Amygdala (tissue), 56 donors: ENCODE results near the gene ELF3.
A peak's percentile ranks its signal among the peaks of the same experiment; 100 is the strongest.
"Not testable (repeated sequence)": the region's sequence is repeated elsewhere in the genome, so short reads cannot be mapped to it uniquely, and the experiment has no call there.

Source experiments
- DNase-seq, 56 donors: peaks; one replicate each; lab custom pipeline; 2025; lab: John Stamatoyannopoulos, UW

The ELF3 gene

DNA sequence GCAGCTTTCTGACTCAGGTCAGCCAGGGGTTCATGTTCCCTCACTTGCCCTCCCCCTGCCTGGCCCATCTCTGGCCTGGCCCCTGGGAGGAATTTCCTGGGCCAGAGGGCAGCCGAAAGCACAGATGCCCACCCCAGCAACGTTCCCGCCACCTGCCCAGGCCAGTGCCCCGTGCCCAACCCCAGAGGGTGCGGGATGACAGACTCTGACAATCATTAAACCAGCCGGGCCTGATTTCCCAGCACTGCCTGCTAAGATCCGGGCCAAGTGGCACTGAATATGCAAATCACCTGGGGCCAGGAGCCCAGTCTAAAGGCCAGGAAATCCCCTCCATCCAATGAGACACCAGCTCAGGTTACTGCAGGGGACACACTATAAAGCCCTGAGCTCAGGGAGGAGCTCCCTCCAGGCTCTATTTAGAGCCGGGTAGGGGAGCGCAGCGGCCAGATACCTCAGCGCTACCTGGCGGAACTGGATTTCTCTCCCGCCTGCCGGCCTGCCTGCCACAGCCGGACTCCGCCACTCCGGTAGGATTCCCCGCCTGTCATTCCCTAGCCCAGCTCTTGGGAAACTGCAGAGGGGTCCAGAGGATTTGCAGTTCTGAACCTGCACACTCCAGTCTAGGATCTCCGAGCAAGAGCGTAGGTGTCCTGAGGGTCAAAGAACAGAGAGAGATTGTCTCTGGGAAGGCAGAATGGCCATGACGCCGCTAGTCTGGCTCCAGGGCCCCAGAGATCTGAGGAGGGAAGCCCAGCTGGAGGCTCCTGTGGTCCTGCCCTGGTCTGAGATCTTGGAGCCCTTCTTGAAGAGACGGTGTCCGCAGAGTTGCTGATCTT, at the start of gene ELF3:
ELF3 (plus strand) TSS at position 408 of the 836 bp plus-strand sequence. CDS start 550 bp downstream, outside the sequence.
- no peak for DNase-seq

DNA sequence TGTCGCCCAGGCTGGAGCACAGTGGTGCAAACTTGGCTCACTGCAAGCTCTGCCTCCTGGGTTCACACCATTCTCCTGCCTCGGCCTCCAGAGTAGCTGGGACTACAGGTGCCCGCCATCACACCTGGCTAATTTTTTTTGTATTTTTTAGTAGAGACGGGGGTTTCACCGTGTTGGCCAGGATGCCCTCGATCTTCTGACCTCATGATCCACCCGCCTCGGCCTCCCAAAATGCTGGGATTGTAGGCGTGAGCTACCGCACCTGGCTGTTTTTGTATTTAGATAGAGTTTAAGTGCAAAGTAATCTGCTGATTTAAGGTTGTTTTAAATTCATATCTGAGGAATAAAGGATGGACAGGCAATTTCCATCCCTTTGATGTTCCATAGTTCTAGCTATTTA, 48.0 kb upstream of the ELF3 start:
- DNase-seq, result not testable (repeated sequence)

DNA sequence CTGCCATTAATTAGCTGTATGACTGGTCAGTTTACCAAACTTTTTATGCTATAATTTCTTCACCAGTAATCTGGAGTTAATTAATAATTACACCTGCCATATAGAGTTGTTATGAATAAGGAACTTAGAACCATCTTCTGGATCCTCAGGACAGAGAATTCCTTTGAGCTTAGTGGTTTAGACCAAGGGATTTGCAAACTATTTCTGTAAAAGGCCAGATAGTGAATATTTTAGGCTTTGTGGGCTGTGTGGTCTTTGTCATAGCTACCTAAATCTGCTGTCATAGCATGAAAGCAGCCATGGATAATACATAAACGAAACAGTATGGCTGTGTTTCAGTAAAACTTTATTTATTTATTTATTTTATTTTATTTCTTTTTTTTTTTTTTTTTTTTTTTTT, 46.1 kb upstream of the ELF3 start:
- no peak for DNase-seq

DNA sequence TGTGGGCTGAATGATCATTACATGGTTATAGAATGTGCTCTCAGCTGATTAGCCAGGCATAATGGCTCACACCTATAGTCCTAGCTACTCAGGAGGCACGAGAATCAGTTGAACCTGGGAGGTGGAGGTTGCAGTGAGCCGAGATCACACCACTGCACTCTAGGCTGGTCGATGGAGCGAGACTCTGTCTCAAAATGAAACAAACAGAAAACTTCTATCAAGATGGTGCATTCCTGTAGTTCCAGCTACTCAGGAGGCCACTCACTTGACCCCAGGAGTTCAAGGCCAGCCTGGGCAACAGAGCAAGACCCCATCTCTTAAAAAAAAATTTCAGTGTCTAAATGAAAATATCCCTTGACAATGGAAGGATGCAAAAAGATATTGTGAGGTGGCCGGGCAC, 44.2 kb upstream of the ELF3 start:
- no peak for DNase-seq

DNA sequence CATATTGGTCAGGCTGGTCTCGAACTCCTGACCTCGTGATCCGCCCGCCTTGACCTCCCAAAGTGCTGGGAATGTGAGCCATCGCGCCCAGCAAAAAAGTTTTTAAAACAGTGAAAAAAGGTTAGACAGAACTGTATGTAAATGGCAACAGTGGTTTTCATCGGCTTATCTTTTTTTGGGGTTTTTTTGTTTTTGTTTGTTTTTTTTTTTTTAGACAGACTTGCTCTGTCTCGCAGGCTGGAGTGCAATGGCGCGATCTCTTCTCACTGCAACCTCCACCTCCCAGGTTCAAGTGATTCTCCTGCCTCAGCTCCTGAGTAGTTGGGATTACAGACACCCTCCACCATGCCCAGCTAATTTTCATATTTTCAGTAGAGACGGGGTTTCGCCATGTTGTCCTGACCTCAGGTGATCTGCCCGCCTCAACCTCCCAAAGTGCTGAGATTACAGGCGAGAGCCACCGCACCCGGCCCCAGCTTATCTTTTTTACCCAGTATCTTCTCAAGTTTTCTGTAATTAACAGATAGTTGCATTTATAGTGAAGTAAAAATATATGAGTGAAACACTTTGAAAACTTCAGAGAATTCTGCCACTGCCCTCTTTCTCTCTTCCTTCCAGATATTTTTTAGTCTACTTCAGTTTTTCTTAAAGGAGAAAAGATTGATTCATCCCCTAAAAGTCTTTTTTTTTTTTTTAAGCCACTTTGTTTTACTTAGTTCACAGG, 42.0 kb upstream of the ELF3 start:
- no peak for DNase-seq

DNA sequence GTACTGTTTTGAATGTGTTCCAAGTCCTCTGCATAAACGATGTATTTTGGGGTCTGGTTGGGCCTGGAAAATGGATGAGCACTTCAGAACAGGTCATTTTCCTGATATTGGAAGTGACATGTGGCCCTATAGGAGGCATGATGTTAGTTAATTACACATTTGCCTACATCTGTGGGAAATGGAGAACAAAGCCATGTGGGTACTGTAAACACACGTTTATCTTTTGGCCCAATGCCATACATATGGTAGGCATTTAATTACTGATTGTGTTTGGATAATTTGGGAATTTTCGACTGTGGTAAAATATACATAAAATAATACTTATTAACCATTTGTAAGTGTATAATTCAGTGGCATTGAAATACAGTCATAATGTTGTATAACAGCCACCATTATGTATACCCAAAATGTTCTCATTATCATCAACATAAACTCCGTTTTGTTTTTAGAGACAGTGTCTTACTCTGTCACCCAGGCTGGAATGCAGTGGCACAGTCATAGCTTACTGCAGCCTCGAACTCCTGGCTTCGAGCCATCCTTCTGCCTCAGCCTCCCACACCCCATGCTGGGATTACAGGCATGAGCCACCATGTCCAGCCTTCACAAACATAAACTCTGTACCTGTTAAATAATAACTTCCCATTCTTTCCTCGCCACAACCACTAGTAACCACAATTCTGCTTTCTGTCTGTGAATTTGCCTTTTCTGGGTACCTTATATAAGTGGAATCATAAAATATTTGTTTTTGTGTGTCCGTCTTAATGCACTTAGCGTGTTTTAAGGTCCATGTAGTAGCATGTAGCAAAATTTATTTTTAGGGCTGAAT, 39.8 kb upstream of the ELF3 start:
- peak in 2 of 56 donors; percentile 4 to 9 for DNase-seq

DNA sequence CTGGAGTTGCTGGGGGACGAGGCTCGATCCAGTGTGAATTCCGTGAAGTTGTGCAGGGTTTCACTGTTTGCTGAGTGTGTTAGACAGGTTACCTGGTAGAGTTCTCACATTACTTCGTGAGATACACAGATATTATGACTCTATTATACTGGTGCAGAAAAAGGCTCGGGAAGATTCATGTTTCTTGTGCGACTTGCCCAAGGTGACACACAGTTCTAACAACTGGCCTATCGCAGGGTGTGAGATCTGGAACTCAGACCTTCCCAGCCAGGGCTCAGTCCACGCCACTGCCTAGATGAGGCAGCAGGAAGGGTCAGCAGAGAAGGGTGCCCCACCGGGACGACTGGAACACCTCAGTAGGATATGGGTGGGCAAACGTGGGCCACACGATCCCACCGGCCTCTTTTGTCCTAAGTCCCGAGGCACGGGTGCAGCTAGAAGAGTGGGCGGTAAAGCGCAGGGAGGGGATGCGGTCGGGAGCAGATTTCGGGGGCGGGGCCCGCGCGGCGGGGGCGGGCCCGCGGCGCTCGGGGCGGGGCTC, 28.2 kb upstream of the ELF3 start:
- peak in 27 of 56 donors; percentile 8 to 72 (median 46) for DNase-seq

DNA sequence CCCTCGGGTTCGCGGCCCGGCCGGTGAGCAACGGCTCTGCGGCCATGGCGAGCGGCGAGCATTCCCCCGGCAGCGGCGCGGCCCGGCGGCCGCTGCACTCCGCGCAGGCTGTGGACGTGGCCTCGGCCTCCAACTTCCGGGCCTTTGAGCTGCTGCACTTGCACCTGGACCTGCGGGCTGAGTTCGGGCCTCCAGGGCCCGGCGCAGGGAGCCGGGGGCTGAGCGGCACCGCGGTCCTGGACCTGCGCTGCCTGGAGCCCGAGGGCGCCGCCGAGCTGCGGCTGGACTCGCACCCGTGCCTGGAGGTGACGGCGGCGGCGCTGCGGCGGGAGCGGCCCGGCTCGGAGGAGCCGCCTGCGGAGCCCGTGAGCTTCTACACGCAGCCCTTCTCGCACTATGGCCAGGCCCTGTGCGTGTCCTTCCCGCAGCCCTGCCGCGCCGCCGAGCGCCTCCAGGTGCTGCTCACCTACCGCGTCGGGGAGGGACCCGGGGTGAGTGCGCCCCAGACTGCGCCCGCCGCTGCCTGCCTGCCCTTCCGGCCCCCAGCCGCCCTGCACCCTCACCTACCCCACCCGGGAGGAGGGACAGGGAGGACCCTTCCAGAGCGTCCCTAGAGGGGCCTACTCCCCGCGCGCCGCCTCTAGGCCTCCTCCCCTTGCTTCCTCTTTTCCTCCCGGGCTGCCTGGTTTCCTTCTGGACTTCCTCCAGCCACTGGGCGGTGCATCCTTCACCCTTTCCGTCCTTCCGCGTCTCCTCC, 27.6 kb upstream of the ELF3 start, which contains the start of gene RNPEP:
RNPEP (plus strand) TSS at position 26 of the 757 bp plus-strand sequence; CDS start at position 45, 19 bp downstream.
- DNase-seq, result peak in 42 of 56 donors; percentile 8 to 70 (median 43)

DNA sequence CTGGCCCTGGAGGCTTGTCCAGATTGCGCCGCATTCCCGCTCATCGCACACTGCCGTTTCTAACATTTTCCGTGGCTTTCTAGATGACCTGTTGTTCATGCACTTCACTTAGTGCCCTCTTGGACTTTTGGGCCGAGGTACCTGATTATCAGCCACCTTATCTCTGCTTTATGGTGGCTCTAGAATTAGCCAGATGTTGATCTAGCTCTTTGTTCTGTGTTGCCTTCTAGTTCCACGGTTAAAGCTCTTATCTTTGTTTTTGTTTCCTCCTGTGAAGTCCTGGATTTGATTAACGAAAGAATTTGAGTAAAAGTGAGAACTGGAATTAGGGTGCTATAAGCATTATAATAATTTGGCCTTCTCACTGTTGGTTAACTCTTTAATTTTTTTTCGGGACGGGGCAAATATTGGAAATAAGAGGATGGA, 27.0 kb upstream of the ELF3 start:
- DNase-seq, result no peak

DNA sequence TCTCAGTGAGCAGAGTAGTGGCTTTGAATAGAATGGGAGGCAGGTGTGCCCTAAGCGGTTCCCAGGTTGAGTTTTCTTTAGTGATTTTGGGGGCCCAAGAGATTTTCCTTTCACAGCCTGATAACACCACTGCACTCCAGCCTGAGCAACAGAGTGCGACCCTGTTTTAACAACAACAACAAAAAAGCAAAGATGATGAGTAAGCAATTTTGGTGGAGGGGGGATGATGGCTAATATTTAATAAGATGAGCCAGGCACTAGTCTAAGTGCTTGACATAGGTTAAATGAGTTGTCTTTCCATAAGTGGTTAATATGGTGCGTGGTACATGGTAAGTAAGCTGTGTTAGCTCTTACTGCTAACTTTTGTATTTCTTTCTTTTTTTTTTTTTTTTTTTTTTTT, 25.9 kb upstream of the ELF3 start:
- no peak for DNase-seq

DNA sequence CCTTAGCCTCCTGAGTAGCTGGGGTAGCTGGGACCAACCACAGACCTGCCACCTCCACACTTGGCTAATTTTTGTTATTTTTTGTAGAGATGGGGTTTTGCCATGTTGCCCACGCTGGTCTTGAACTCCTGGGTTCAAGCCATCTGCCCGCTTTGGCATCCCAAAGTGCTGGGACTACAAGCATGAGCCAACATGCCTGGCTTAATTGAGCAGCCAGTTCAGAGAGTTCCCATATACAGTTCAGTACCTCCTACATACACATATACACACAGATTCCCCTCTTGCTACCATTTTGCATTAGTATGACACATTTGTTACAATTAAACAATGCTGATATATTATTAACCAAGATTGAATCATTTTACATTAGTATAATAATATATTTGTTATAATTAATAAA, 25.0 kb upstream of the ELF3 start:
- DNase-seq, result no peak

DNA sequence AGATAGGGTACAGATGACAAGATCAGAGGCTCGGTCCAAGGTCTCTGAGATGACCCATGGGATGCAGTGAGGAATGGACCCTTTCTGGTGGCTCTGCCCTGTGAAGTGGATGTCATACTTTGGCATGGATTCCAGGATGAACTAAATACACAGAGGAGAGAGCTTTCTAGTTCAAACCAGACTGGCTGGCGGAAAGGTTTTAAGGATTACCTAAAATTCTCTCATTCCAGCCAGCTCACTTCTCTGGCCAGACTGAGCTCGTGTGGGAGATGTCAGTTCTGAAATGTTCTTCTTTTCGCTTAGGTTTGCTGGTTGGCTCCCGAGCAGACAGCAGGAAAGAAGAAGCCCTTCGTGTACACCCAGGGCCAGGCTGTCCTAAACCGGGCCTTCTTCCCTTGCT, 21.8 kb upstream of the ELF3 start:
- DNase-seq, result no peak

DNA sequence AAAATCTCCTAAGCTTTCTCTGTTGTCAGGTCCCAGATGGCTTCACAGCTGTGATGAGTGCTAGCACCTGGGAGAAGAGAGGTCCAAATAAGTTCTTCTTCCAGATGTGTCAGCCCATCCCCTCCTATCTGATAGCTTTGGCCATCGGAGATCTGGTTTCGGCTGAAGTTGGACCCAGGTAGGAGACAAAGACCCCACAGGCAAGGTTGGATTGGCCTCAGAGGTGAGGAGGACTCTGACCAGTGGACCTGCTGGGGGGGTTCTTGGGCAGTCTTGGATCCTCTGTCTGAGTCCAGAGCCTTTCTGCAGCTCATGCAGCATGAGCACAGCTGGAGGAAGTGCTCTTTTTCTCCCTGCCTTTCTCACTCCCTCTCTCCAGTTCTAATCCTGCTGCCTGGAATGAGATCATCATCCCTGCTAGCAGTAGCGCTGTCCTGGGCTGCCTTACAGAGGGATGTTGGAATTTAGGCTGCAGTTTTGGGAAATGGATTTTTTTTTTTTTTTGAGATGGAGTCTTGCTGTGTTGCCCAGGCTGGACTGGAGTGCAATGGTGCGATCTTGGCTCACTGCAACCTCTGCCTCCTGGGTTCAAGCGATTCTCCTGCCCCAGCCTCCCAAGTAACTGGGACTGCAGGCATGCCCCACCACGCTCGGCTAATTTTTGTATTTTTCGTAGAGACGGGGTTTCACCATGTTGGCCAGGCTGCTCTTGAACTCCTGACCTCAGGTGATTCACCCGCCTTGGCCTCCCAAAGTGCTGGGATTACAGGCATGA, 20.8 kb upstream of the ELF3 start:
- no peak for DNase-seq

DNA sequence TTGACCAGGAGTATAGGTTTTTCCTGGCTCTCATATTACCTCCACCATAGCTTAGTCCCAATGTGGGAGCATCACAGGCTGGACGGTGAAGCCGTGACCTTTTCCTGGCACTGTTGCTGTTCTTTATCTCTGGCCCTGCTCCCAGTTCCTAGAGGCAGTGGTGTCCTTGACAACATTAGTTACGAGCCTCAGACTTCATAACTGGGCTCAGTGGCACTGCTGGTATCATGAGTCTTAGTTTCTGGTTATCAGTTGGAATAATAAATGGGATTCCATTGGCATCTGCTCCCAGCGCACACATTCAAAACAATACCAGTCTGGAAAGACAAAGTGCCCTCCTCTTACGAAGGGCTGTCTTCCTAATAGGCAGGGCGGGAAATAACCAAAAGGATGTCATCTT, 20.0 kb upstream of the ELF3 start:
- no peak for DNase-seq

DNA sequence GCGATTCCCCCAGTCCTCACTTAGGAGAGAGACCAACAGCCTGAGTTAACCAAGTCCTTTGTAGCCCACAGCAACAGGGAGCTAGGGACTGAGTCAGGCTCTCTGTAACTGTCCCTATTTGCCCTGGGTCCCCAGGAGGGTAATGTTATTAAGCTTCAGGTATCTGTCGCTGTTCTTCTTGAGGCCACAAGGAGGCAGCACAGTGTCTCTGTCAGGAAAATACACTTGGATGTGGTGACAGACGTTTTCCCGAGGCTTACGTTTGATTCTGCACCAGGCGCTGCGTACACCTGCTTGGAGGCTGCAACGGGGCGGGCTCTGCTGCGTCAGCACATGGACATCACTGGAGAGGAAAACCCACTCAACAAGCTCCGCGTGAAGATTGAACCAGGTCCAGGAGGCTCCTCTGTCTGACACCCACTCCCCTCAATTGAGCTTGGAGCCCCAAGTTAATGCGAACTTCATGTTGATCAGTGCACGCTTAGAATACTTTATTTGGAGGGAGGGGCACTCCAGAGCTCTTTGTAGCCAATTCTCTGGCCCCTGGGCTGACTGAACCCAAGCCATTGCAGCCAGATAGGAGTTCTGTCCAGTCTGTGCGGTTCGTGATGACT, 10.7 kb upstream of the ELF3 start:
- peak in 12 of 56 donors; percentile 4 to 23 (median 9) for DNase-seq

DNA sequence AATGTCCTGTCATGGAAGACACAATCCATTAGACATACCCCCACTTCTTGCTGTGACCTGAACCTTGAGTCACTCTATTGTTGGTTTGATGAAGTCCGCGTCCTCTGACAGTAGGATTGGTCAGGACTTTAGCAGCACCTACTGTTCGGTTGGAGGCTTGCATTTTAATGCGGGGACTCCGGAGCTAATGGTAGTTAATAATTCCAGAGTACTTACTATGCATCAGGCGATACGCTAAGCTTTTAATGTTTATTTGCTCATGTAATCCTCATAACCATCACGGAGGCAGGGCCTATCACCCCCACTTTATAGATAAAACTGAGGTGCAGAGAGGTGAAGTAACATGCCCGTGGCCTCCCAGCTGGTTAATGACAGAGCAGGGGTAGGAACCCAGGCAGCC, 7.9 kb upstream of the ELF3 start:
- DNase-seq, result no peak

DNA sequence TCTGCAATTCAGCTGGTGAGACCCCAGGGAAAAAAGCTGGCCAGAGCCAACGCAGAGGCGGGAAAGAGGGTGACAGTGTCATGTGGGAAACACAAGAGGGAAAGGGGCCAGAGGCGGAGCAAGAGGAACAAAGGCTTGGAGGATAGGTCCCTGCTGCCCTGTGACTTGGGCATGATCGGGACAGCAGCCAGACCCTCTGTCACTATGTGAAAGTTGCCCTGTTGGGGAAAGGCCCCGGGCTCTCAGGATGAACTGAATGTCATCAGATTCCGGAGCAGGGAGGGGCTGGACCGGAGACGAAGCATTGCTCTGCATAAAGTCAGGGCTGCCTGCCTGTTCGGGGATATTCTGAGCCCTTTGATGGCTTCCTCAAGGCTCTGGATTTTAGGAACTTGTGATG, 5.7 kb upstream of the ELF3 start:
- peak in 23 of 56 donors; percentile 6 to 53 (median 20) for DNase-seq

DNA sequence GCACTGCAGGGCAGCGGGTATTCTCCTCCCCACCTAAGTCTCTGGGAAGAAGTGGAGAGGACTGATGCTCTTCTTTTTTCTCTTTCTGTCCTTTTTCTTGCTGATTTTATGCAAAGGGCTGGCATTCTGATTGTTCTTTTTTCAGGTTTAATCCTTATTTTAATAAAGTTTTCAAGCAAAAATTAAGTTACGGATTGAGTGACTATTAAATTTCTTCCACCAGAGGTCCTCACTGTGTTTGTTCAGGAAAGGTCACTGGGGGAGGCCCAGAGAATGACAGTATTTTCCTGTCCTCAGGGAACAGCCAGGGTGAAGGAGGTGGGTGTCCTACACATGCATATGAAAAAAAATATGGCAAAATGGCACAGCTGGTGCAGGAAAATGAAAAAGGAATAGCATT, 4.4 kb upstream of the ELF3 start:
- peak in 1 of 56 donors; percentile 2 for DNase-seq
